GM13977 (cell line): ENCODE results near the gene SLC6A13.

Source experiments
- DNase-seq: peaks from one replicate; pipeline ENCODE4 v3.0.0; 2012; ENCODE audit warnings: low spot score
- in situ Hi-C: fragments of 300-500 bp; cut with MboI; formaldehyde crosslinking; loops from one replicate; pipeline ENCODE4 v1.12.0; 2022; ENCODE audit warnings: low sequenced_read_pairs, low pct_unique_long_range_greater_than_20kb, mixed read lengths, inconsistent platforms; ENCODE audit not compliant: unreplicated experiment
- TF ChIP-seq, protein P1 (sequence below): IDR thresholded peaks from 2 replicates; pipeline ENCODE4 v1.5.1; 2012; ENCODE audit warnings: mild to moderate bottlenecking, control low read depth; ENCODE audit not compliant: insufficient read depth; ENCODE audit errors: extremely low read depth, missing control alignments

Gene SLC6A13

DNA sequence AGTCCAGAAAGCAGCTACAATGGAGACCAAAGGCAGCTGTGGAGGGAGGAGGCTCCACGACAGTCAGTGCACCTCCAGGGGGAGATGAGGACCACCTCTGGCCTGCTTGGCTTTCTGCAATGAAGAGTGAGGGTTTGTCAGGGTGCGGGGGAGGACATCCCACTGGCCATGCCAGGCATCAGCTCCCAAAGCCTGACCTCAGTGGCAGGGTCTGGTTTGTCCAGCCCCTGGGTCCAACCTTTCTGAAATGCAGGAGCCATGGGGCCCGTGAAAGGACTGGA is 83.9 kb downstream of the SLC6A13 start:
- DNase-seq: no peak
- in situ Hi-C loops: no loop called here
- TF ChIP-seq, protein P1, sequence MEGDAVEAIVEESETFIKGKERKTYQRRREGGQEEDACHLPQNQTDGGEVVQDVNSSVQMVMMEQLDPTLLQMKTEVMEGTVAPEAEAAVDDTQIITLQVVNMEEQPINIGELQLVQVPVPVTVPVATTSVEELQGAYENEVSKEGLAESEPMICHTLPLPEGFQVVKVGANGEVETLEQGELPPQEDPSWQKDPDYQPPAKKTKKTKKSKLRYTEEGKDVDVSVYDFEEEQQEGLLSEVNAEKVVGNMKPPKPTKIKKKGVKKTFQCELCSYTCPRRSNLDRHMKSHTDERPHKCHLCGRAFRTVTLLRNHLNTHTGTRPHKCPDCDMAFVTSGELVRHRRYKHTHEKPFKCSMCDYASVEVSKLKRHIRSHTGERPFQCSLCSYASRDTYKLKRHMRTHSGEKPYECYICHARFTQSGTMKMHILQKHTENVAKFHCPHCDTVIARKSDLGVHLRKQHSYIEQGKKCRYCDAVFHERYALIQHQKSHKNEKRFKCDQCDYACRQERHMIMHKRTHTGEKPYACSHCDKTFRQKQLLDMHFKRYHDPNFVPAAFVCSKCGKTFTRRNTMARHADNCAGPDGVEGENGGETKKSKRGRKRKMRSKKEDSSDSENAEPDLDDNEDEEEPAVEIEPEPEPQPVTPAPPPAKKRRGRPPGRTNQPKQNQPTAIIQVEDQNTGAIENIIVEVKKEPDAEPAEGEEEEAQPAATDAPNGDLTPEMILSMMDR: no peak

DNA sequence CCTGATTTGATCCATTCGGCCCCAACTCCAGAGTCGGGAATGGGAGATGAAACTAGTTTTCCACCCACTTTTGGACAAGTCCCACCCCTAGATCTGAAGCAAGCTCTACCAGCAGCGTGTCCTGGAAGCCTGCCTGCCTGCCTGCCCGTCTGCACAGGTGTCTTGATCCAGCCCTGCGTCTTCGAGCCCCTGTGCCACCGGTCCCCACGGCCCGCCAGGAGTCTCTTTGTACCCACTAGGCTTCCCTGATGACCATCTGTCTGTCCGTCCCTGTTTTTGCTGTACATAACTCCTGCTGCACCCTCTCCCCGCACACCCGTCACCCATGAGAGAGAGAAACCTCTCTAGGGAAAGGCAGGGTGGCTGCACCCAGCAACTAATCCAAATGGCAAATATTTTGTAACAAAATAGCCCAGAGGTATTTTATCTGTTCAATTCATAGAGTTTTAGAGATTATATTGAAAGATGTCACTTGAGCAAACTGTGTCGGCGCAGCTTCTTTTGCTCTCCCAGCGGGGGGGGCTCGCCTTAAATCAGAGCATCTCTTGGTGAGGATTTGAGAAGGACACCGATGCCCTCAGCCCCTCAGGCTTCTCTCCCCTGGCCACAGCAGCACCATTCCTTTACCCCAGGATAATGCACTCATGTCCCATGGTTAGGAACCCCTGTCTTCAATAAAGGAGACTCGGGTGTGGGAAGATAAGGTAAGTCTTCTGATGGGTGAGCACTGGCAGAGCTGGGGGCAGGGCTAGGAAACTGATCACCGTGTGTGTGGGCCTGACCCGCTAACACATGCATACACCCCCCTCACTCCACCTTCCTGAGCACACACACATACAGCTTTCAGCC is 84.4 kb downstream of the SLC6A13 start:
- DNase-seq: no peak
- in situ Hi-C loops: no loop called here
- TF ChIP-seq, protein P1: no peak

DNA sequence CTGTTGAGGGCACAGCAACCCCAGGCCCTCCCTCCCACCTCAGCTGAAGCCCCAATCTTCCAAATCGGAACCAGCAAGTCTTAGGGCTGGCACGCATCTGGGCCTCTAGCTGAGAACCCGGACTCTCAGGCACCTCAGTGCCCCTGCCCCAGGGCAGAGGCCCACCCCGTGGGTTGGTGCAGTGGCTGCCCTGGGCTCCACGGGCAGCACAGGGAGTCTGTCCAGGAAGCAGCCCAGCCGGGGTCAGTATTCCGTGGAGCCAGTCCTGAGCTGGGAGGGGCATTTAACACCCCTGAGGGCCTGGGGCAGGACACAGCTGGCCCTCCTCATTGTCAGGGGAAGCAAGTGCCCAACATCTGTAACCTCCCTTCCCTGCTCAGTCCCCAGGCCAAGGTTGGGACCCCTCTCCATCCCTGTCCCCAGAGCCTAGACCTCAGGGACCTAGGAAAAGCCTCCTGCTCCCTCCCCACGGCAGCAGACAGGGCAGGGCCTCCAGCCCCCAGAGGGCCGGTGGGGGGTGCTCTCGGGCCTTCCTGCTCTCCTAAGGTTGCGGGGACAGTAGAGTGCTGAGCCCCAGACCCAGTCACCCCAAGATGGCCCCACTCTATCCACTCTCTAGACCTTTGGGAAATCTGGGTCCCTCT is 85.2 kb downstream of the SLC6A13 start:
- DNase-seq: no peak
- in situ Hi-C loops: no loop called here
- TF ChIP-seq, protein P1: no peak

DNA sequence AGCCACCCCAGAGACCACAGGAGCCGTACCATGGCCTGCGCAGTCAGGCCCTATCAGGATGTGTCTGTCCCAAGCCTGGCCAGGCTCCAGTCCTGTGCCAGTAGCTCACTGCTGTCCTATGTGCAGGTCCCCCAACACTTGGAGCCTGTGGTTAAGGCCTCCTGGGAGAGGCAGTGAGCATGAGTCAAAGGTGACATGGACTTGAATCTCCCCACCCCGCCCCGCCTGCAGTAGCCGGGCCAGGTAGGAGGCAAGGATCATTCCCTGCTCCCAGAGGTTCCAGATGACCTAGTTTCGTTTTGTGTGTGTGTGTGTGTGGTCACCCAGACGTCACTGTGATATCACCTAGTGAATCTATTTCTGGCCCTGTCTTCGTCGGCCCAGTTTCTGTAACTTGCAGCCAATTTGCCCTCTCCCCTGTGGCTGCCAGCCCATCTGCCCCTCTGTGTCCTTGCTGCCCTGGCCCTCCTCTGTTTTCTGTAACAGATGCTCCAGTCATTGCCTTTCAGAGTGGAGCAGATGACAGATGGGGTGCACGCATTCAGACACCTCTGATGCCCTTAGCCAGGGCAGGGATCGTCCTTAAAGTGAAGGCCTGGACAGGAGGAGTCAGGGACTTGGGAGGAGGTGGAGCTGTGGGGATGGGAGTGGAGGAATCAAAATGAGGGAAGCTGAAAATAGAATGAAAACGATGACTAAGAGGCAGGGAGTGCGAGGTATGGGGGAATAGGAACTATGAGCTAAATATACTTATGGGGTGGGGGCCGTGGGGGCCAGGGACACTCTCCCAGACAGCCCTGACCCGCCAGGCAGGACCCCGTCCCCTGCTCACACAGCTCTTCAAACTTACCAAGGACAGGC is 86.1 kb downstream of the SLC6A13 start:
- in situ Hi-C loops: no loop called here
- TF ChIP-seq, protein P1: no peak

DNA sequence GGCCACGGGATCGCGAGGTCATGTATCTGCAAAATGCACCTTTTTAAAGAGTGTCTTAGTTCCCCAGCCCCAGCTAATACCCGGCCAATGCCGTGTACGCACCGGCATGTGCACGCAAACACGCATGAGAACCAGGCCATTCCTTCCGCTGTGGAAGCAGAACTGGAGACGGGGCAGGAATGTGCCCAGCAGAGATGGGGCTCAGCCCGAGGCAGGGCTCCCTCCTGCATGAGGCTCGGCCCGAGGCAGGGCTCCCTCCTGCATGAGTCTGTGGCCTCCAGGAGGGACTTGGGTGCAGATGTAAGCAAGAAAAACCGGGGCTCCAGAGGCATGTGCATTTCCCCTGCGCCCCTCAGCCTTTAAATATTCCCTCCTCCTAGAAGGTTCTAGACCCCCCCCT is 86.9 kb downstream of the SLC6A13 start:
- TF ChIP-seq, protein P1: no peak
- in situ Hi-C loops: no loop called here
- DNase-seq: no peak

More for the DNA sequence above, 86.1 kb downstream of the SLC6A13 start:
- DNase-seq: no peak

DNA sequence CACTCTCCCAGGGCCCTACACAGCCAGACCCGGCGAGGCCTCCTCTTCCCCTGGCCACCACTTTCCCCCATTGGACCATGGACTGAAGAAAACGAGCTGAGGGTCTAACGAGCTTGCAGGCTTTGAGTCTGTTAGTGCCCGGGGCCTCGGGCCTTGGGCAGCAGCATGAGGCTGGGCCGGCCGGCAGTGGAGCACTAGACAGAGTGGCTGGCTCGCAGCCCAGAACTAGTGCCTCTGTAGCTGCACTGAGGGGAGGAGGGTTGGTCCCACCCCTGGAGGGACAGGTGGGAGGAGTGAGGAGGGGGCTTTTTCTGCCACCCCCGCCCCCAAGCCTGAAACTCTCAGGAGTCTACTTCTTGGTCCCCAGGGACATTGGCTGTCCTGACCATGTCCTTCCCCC is 87.4 kb downstream of the SLC6A13 start:
- in situ Hi-C loops: no loop called here
- DNase-seq: no peak
- TF ChIP-seq, protein P1: no peak
